Measurements from ENCODE around the gene SENP5. TPM values are rescaled to one million over a fixed set of nuclear protein-coding genes. Genes with fewer than 3 reads are reported as not detected.

The SENP5 gene
- total RNA-seq, 1 donor from 2014 or later: 46.1 TPM

DNA sequence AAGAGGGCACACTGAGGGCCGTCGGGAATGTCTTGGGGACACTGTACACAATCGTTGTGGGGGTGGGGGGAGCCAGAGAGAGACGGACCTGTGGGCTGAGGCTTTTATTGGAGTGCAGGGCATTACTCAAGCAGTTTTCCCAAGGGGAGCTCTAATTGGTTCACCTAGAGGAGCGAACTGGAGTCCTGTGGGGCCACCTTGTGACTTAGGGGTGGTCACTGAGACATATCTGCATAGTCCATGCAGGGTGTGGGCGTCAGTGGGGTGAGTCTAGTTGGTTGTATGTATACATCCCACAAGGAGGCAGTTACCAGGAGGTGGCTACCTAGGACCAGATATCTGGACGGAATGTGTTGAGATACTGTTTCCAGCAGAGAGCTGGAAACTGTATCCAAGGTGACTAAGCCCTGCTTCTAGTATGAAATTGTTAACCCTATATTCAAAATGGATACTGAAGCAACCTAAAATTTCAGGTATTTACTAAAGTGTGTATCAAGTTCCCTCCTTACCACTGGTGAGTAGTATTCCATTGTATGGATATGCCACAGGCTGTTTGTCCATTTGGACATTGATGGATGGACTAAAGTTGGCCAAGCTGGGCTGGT, 103.5 kb downstream of the SENP5 start:
- Mint-ChIP-seq H3K9me3 (peaks cover 14% of the 10 kb centered on the region), H3K27me3 (ENCODE audit: insufficient read depth, low read depth) (peaks cover 40% of the 10 kb centered on the region), H3K36me3 (peaks cover 5% of the 10 kb centered on the region), H3K4me3 (peak overlapping the region; percentile 84), H3K4me1 (peaks cover 19% of the 10 kb centered on the region), H3K27ac (no peak overlapping the region)
- H3K36me3 ChIP-seq: no peaks in the 10 kb centered on the region
- no peaks in the 10 kb centered on the region for H3K4me1 ChIP-seq
- no peaks in the 10 kb centered on the region for H4K20me1 ChIP-seq (ENCODE audit: low read depth)
- no peak overlapping the region for H3K9ac ChIP-seq
- H3K4me3 ChIP-seq: no peak overlapping the region
- peaks cover 57% of the 10 kb centered on the region for H3K27me3 ChIP-seq
- no peak overlapping the region for H3K4me2 ChIP-seq
- H3K79me2 ChIP-seq (ENCODE audit: low read depth): no peaks in the 10 kb centered on the region
- DNase-seq (ENCODE audit: low spot score): no peak
- TF ChIP-seq EZH2 (IDR thresholded peaks at IDR 0.05): no peak
- no peak for TF ChIP-seq CTCF (IDR thresholded peaks at IDR 0.05)
- TF ChIP-seq EZH2phosphoT487 (IDR thresholded peaks at IDR 0.05): no peak
- H3K27ac ChIP-seq: no peak overlapping the region
- no peaks in the 10 kb centered on the region for H3K9me3 ChIP-seq (ENCODE audit: low read depth)
- H2AFZ ChIP-seq (replicated peaks): no peak overlapping the region
- no peaks in the 10 kb centered on the region for H3F3A ChIP-seq (ENCODE audit: low read depth)

- no peak overlapping the region for H3K27ac Mint-ChIP-seq
- H2AFZ ChIP-seq (replicated peaks): no peak overlapping the region
Observed at GRCh38 chr3:196974661-196975060, 106.9 kb downstream of the SENP5 start.

GRCh38 chr3:196975349-196975748, 107.6 kb downstream of the SENP5 start:
- H3K4me2 ChIP-seq: no peak overlapping the region
- no peaks in the 10 kb centered on the region for H3K36me3 ChIP-seq
- no peaks in the 10 kb centered on the region for H3K9me3 ChIP-seq (ENCODE audit: low read depth)
- no peak for DNase-seq (ENCODE audit: low spot score)
- no peak overlapping the region for H3K9ac ChIP-seq
- no peak for TF ChIP-seq EZH2 (IDR thresholded peaks at IDR 0.05)
- TF ChIP-seq EZH2phosphoT487 (IDR thresholded peaks at IDR 0.05): no peak
- no peak for TF ChIP-seq CTCF (IDR thresholded peaks at IDR 0.05)
- peaks cover 2% of the 10 kb centered on the region for H3K36me3 Mint-ChIP-seq
- H3K4me1 ChIP-seq: no peaks in the 10 kb centered on the region
- peaks cover 10% of the 10 kb centered on the region for H3K9me3 Mint-ChIP-seq
- H3K4me3 Mint-ChIP-seq: no peak overlapping the region
- H3K27ac Mint-ChIP-seq: peak overlapping the region; percentile 10
- peaks cover 10% of the 10 kb centered on the region for H3K4me1 Mint-ChIP-seq
- H3K27me3 Mint-ChIP-seq (ENCODE audit: insufficient read depth, low read depth): peaks cover 18% of the 10 kb centered on the region
- H2AFZ ChIP-seq (replicated peaks): no peak overlapping the region
- H3K27ac ChIP-seq: no peak overlapping the region
- H3K4me3 ChIP-seq: no peak overlapping the region
- no peaks in the 10 kb centered on the region for H3K79me2 ChIP-seq (ENCODE audit: low read depth)
- no peaks in the 10 kb centered on the region for H3F3A ChIP-seq (ENCODE audit: low read depth)
- H4K20me1 ChIP-seq (ENCODE audit: low read depth): no peaks in the 10 kb centered on the region
- peaks cover 24% of the 10 kb centered on the region for H3K27me3 ChIP-seq

More at GRCh38 chr3:196974661-196975060, 106.9 kb downstream of the SENP5 start:
- Histone ChIP-seq H3K79me2 (ENCODE audit: low read depth) (no peaks in the 10 kb centered on the region), H3K4me2 (no peak overlapping the region), H3F3A (ENCODE audit: low read depth) (no peaks in the 10 kb centered on the region), H3K4me3 (no peak overlapping the region), H3K27ac (no peak overlapping the region), H3K9me3 (ENCODE audit: low read depth) (no peaks in the 10 kb centered on the region), H3K36me3 (no peaks in the 10 kb centered on the region), H3K27me3 (peaks cover 30% of the 10 kb centered on the region), H4K20me1 (ENCODE audit: low read depth) (no peaks in the 10 kb centered on the region), H3K9ac (no peak overlapping the region), H3K4me1 (no peaks in the 10 kb centered on the region)
- no peak overlapping the region for H3K4me3 Mint-ChIP-seq
- H3K9me3 Mint-ChIP-seq: peaks cover 13% of the 10 kb centered on the region
- no peak for DNase-seq (ENCODE audit: low spot score)
- peaks cover 12% of the 10 kb centered on the region for H3K4me1 Mint-ChIP-seq
- no peak for TF ChIP-seq EZH2phosphoT487 (IDR thresholded peaks at IDR 0.05)
- TF ChIP-seq EZH2 (IDR thresholded peaks at IDR 0.05): no peak
- no peak for TF ChIP-seq CTCF (IDR thresholded peaks at IDR 0.05)
- peaks cover 22% of the 10 kb centered on the region for H3K27me3 Mint-ChIP-seq (ENCODE audit: insufficient read depth, low read depth)
- H3K36me3 Mint-ChIP-seq: peaks cover 2% of the 10 kb centered on the region
